NCI-H748 treated with DMSO at 0.1 percent for 48 hours (cell line): ENCODE results near the gene EXOSC5.
"Not testable (repeated sequence)": the region's sequence is repeated elsewhere in the genome, so short reads cannot be mapped to it uniquely, and the experiment has no call there.

ENCODE experiments used
- DNase-seq: peaks from one replicate; lab custom pipeline; 2025; lab: John Stamatoyannopoulos, UW

EXOSC5 gene

DNA sequence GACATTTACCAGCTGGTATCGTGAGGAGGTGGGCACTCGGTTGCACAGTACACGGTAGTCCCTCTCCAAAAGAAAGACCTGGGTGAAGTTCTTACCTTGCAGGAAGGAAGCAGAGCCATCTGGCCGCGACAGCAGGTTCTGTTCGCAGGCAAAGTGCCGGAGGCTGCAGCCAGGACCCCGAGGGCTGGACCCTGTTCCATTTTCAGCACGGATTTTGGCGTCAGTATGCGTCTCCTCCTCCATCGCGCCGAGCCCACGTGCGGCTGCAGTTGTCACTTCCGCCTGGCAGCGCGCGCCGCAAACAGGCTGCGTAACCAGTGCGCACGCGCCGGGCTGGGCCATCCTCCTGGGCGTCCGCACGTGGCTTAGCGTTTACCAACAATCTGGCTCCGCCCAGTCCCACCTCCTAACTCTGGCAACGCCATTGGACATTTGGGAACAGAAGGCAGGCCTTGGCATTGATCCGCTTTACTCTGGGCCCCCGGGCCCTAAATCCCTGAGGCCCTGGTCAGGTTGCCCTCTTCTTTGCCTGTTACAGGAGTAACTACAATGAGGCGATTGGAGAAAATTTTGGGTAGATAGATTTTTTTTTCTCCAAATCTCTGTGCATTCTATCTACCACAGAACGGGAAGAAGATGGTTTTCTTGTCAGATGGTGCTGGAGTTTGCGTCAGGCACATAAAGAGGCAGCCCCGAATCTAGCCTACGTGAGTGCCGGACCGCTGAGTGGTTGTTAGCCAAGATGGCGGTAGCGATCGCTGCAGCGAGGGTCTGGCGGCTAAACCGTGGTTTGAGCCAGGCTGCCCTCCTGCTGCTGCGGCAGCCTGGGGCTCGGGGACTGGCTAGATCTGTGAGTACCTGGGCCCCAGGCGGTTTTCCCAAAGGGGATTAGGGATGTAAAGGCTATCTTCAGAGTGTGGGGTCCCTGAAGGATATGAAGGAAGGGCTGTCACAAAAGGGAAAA is at the start of gene EXOSC5, which contains the start of gene BCKDHA:
Gene EXOSC5 (minus strand): TSS at position 274 of the 964 bp plus-strand sequence. CDS start 31 bp downstream, at position 243.
Gene BCKDHA (plus strand): TSS at position 733 of the 964 bp plus-strand sequence. CDS start 10 bp downstream, at position 743.
- peak; percentile 100 for DNase-seq

DNA sequence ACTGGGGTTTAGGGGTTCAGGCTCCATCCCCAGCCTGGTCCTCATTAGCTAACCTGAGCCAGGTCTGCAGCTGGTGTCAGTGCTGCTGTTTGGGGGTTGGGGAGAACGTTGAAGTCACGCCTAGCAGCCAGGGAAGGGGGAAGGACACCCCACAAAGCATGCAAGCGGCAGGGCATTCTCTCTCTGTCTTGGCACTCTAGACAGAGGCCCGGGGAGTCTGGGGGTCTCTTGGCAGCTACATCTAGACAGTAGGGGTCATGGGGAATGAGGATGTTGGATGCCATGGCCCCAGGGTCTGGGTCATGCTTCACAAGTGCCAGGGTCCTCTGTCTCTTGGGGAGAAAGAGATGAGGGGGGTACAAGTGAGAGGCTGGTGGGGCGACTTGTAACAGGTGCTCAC is 48.4 kb upstream of the EXOSC5 start:
- DNase-seq, result no peak

GRCh38 chr19:41443813-41444455 is 46.8 kb upstream of the EXOSC5 start:
- no peak for DNase-seq

DNA sequence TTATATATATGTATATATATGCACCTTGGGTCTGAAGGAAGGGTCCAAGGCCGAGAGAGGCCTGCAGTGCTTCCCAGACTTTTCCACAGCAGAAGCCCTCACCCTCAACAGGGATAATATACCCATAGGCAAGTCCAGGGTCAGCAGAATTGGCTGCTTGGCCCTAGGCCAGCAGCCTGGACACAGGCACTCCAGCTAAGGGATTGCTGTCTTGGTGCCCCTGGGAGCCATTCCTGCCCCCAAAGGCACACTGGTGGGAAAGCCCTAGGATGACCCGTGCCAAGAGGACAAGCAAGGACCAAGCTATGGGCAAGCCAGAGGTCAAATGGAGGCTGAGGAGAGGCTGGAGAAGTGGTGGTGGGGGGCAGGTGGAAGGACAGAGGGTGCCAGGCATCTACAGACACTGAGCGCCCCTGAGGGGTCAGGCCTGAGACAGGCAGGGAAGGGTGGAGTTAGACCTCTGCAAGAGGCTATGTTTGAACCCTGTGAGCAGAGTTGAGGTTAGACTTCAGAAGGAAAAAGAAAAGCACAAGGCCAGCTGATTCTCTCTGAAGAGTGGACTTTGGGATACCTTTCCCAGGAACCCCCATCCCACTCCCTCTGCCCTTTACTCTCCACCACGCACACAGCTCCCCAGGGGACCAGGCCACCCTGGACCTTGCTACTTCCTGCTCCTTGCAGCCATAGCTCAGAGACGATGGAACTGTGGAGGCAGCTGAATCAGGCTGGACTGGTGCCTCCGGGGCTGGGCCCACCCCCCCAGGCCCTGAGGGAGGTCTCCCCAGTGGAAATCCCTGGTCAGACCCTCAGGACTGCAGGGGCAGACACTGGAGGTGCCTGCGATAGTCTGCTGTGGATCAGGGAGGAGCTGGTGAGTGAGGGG is 45.6 kb upstream of the EXOSC5 start, which contains the start of gene ERICH4:
Gene ERICH4 (plus strand): TSS at position 684 of the 883 bp plus-strand sequence. CDS start 14 bp downstream, at position 698.
- DNase-seq, result no peak

GRCh38 chr19:41441321-41441945 is 44.3 kb upstream of the EXOSC5 start:
- DNase-seq, result no peak

GRCh38 chr19:41439441-41440222 is 42.5 kb upstream of the EXOSC5 start, which contains the start of gene DMAC2:
TSS of gene DMAC2 (minus strand) at chr19:41439912. CDS start at chr19:41439899, 13 bp downstream.
- DNase-seq, result peak; percentile 99

DNA sequence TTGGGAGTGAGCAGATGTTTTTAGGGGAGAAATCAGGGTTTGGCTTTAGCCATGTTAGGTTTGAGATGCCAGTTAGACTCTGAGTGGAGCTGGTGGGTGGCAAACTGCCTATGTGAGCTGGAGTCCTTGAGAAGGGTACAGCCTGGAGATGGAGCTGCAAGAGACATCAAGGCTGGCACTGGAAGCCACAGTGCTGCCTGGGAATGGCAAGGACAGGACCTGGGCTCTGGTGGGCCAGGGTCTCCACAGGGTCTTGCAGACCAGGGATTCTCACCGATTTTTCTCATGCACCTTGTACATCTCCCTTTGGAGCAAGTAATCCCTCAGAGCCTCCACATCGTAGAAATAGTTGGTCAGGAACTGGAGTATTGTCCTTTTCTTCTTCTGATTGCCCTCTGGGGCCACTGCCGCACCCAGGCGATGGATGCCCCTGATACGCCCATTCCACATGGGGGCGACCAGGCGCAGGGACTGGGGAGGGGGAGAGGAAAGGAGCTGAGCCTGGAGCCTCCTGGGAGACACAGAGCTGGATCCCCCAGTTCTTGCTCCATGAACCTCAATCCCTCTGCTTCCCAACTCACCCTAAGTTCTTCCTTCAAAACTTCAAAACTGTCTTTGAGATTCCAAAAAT is 40.9 kb upstream of the EXOSC5 start:
- DNase-seq, result no peak

DNA sequence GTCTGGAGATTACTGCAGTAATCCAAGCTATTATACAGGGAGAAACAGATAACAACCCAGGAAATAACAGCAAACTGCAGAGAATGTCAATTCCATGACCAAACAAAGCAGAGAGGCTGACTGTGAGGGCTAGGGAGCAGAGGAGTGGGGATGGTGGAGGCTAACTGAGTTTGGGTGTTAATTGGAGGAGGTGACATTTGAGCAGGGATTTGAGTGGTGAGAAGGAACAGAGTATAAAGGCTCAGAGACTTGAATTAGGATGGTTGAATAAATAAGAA is 39.5 kb upstream of the EXOSC5 start:
- DNase-seq, result no peak

DNA sequence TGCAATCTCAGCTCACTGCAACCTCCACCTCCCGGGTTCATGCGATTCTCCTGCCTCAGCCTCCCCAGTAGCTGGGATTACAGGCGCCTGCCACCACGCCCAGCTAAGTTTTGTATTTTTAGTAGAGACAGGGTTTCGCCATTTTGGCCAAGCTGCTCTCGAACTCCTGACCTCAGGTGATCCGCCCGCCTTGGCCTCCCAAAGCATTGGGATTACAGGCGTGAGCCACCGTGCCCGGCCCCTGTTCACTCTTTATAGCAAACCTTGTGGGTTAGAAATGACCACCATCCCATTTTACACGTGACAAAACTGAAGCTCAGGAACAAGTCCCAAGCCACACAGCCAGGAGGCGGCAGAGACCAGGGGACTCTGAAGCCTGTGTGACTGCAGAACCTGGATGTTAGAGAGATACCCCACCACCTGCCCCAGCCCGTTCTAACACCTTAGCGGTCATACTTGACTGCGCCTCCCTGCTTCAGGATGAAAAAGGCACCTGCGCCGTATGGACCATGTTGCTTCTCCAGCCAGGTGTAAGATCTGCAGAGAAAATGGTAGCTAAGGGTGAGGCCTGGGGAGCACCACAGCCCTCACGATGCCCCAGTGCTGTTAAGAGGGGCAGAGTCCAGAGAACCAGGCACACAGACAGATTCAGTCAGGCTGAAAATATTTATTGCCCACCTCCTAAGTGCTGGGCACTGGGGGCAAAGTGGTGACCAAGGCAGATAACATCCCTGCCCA is 38.9 kb upstream of the EXOSC5 start:
- DNase-seq, result no peak

- DNase-seq, result not testable (repeated sequence)
Observed at GRCh38 chr19:41435376-41435775, 38.2 kb upstream of the EXOSC5 start.

GRCh38 chr19:41434450-41434849 is 37.3 kb upstream of the EXOSC5 start:
- DNase-seq, result no peak

GRCh38 chr19:41433171-41433570 is 36.0 kb upstream of the EXOSC5 start:
- no peak for DNase-seq

DNA sequence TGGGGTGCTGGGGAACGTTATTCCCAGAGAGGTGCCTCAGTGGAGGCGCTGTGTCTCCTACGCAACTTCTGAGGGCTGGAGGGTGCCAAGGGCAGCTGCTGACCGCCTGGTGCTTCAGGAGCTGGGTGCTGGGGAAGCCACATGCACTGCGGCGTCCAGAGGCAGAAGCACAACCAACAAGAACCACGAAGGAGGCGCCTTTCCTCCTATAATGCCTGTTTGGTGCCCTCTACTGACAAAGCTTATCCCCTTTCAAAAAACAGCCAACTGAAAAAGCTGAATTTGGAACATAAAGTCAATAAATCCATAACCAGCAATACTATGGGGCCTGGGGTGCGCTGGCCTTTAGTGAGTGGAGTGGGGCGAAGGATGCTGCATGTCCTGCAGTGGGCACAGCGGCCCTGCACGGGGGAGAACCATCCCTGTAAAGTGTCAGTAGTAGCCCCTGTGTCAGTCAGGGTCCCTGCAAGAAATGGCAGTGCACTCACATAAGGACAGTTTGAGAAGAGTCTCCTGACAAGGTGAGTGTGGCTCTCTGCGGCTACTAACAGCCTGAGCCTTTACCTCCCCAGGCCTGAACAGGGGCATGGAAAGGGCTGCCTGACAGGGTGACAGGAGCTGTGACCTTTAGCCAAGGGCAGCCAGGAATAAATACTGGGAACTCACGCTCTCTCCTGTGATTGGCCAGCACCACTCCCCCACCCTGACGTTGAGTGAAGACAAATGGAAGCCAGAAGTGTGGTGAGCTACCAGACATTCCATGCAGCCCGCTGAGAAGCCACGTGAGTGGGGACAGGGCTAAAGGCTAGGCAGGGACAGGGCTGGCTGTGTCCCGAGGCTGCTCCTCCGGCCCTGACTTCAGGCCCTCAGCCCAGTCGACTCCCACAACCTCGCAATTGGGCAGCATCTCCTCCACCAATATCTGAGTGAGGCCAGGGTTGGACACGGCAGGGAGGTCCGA is 34.5 kb upstream of the EXOSC5 start:
- DNase-seq, result no peak

- DNase-seq, result no peak
Observed at GRCh38 chr19:41430922-41431321, 33.8 kb upstream of the EXOSC5 start.

DNA sequence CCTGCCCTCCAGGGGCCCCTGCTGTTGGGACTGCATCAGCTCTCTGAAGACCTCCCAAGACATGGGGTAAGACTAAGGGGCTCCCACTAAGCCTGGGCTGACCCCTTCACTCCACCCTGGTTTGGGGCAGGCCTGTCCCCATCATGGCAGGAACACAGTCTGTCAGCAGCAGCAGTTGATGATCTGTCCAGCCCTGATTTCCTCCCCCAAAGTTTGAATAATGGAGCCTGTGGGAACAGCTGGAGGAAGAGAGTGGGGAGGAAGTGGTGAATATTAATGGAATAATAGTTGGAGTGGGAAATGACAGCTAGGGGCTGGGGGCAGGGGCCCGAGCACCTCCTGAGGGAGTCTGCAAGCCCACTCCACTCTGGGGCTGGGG is 31.3 kb upstream of the EXOSC5 start:
- DNase-seq, result no peak

DNA sequence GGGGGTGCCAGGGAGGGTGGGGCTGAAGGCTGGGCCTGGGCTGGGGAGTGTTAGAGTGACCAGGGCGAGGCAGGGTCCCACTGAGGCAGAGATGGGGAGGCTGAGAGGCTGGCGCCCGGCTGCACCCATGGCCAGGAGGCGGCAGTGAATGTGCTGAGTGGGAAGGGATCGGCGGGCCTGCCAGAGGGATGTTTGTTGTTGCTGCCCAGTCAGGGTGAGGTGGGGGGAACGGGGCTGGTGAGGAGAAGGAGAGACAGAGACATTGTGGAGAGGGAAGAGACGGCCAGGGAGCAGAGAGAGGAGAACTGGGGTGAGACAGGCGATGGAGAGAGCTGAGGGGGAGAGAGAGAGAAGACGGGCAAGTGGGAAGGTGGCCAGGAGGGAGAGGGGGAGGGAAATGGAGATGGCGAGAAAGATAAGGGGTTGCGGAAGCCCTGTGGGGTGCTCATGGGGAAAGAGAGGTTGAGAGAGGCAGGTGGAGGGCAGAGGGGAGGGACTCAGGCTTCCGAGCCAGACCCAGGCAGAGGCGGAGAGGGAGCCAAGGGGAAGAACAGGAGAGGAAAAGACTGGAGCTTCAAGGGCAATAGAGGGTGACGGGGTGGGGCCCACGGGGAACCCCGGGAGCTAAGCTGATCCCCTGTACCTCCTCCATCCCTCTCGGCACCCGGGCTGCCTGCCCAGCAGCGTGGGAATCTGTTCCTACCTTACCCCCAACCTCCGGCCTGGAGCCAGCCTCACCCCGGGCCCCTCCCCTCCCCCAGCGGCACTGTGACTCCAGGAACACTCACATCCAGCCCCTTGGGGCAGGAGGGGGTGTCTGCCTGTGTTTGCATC is 30.7 kb upstream of the EXOSC5 start:
- no peak for DNase-seq

DNA sequence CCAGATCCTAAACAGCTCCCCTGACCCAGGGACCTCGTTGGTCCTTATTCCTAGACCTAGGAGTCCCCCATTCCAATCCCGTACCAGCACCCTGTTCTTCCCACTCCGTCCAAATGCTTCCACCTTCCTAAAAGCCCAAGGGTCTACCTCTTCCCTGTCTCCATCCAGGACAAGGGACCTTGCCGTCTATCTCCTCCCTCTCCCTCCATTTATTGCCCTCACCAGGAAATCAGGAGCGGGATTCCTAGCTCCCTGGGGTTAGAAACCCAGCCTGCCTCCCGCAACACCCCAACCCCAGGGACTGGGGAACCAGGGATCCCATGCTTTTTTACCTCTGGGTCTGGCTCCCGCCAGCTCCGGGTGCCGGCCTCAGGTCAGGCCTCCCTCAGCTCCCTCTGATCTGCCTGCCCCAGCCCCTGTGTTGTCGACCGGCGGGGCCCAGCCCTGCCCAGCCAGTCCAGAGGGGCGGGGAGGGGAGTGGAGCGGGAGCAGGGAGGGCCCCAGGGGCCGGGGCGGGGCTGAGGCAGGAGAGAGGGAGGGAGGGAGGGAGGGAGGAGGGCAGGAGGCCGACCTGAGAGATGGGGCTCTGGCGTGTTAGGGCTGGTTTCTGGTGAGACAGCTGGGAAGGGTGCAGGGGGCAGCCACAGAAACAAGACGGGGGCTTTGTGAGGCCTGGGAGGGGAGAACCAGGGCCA is 29.9 kb upstream of the EXOSC5 start, which contains the start of gene B3GNT8:
Gene B3GNT8 (minus strand): TSS at position 423 of the 695 bp plus-strand sequence. CDS start 596 bp downstream, outside the sequence.
- peak; percentile 18 for DNase-seq
